ENCODE data around the gene FBXL7.

- TF ChIP-seq, protein P1, sequence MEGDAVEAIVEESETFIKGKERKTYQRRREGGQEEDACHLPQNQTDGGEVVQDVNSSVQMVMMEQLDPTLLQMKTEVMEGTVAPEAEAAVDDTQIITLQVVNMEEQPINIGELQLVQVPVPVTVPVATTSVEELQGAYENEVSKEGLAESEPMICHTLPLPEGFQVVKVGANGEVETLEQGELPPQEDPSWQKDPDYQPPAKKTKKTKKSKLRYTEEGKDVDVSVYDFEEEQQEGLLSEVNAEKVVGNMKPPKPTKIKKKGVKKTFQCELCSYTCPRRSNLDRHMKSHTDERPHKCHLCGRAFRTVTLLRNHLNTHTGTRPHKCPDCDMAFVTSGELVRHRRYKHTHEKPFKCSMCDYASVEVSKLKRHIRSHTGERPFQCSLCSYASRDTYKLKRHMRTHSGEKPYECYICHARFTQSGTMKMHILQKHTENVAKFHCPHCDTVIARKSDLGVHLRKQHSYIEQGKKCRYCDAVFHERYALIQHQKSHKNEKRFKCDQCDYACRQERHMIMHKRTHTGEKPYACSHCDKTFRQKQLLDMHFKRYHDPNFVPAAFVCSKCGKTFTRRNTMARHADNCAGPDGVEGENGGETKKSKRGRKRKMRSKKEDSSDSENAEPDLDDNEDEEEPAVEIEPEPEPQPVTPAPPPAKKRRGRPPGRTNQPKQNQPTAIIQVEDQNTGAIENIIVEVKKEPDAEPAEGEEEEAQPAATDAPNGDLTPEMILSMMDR (IDR thresholded peaks at IDR 0.05), result no peak
- TF ChIP-seq POLR2A (IDR thresholded peaks at IDR 0.05) (no peak), POLR2AphosphoS5 (IDR thresholded peaks at IDR 0.05) (no peak), EP300 (IDR thresholded peaks at IDR 0.05) (no peak)
These were observed 237.2 kb downstream of the FBXL7 start for GRCh38 chr5:15737036-15737821.

Data from suprapubic skin (tissue), 4 donors.